OCI-LY1 (cell line): ENCODE data around the gene YKT6.

ENCODE experiments used
- CTCF ChIP-seq: fragments of 200-600 bp; sonication (generic), shearing (Covaris generic); IDR thresholded peaks from 2 replicates; pipeline ENCODE4 v1.5.1; 2017; ENCODE audit warnings: mild to moderate bottlenecking, antibody characterized with exemption, low read length, moderate library complexity, mixed read lengths
- EZH2 ChIP-seq: fragments of 200-600 bp; sonication (generic), shearing (Covaris generic); IDR thresholded peaks from 2 replicates; pipeline ENCODE4 v1.8.0; 2017; ENCODE audit warnings: borderline replicate concordance, mixed run types, mild to moderate bottlenecking, antibody characterized with exemption, low read length, moderate library complexity, mixed read lengths

GRCh38 chr7:44163591-44163990, 37.2 kb upstream of the YKT6 start:
- TF ChIP-seq CTCF, result no peak
- TF ChIP-seq EZH2, result no peak
